Heart right ventricle (tissue), 16 donors: Measurements from ENCODE around the gene BTBD19. TPM values are rescaled to one million over a fixed set of nuclear protein-coding genes. Genes with fewer than 3 reads are reported as not detected.
A peak's percentile ranks its signal among the peaks of the same experiment; 100 is the strongest.

Source experiments
- ATAC-seq, 8 donors: fragments of 200-7000 bp; cut with Tn5 transposase; one replicate each; pipeline ENCODE4 v1.9.1; 2020; ENCODE audit warnings: mild to moderate bottlenecking in 8 of 8, moderate library complexity in 8 of 8, moderate number of reproducible peaks in 1 of 8
- DNase-seq, 2 donors: peaks; one replicate each; pipeline ENCODE4 v3.0.0-alpha.2; 2020
- H3K27ac ChIP-seq, 10 donors: fragments of 200-600 bp; sonication (generic) in 2 of 10; one replicate each; pipeline versions ENCODE4 v1.5.0 to v1.8.0; 2020 to 2022; ENCODE audit warnings: mild to moderate bottlenecking in 3 of 10
- H3K27me3 ChIP-seq, 7 donors: fragments of 200-600 bp; one replicate each; pipeline ENCODE4 v1.8.0; 2021 to 2022; ENCODE audit warnings: mild to moderate bottlenecking in 2 of 7
- H3K36me3 ChIP-seq, 9 donors: fragments of 200-600 bp; sonication (generic) in 1 of 9; one replicate each; pipeline versions ENCODE4 v1.5.0 to v1.8.0; 2020 to 2022; ENCODE audit warnings: mild to moderate bottlenecking in 2 of 9
- H3K4me1 ChIP-seq, 9 donors: fragments of 200-600 bp; sonication (generic) in 1 of 9; one replicate each; pipeline versions ENCODE4 v1.5.0 to v1.8.0; 2020 to 2022; ENCODE audit warnings: mild to moderate bottlenecking in 4 of 9
- H3K4me3 ChIP-seq, 10 donors: fragments of 200-600 bp; sonication (generic) in 2 of 10; one replicate each; pipeline versions ENCODE4 v1.5.0 to v1.8.0; 2020 to 2022; ENCODE audit warnings: mild to moderate bottlenecking in 7 of 10, moderate library complexity in 2 of 10
- H3K9me3 ChIP-seq, 11 donors: fragments of 200-600 bp in 10 of 11; sonication (generic) in 2 of 11; one replicate each; pipeline versions ENCODE4 v1.5.0 to v1.8.0; 2013 to 2022; ENCODE audit warnings: mild to moderate bottlenecking in 2 of 11, control low read depth in 1 of 11, moderate library complexity in 1 of 11
- CTCF ChIP-seq, 9 donors: fragments of 200-600 bp; sonication (generic) in 2 of 9; IDR thresholded peaks; one replicate each; pipeline versions ENCODE4 v1.5.0 to v1.8.0; 2021 to 2022; ENCODE audit warnings: antibody characterized with exemption in 9 of 9, mild to moderate bottlenecking in 5 of 9, moderate library complexity in 1 of 9
- WGBS, 2 donors: extraction: QIAGEN DNeasy Blood & Tissue Kit; methylation state at CpG; one replicate each; pipeline ENCODE4 v1.1.7; 2013; ENCODE audit warnings: inconsistent platforms in 1 of 2; 5-methylcytosine and 5-hydroxymethylcytosine counted together
- intact Hi-C, 10 donors: fragments of 100-400 bp; cut with DNase I; formaldehyde crosslinking; loops; one replicate each; pipeline versions ENCODE4 v1.11.1 to v1.14.2; 2022
- polyA plus RNA-seq, 2 donors: library from polyadenylated mRNA; stranded (reverse); fragments of 200-250 nt; gene quantifications; one replicate each; pipeline ENCODE4 v1.2.3, GENCODE V29; 2013
- total RNA-seq, 10 donors: library from RNA; stranded (reverse); fragmentation: NEBNext Ultra II Directional in 3 of 10; extraction: Animal tissue kit (Norgen Biotek cat#: 25700) in 3 of 10; gene quantifications; one replicate each; pipeline versions ENCODE4 v1.2.1 to v1.2.4, GENCODE V29; 2021 to 2023
- donor health status: Arrhythmogenic right ventricular cardiomyopathy.
- donor health status: ischemic (EF 13 %, LVEDD 7.1; RV severe dilation, severe dysfunction).
- donor health status: healthy with polysubstance abuse.
- donor health status: DM: no; HTN: yes; CAD: no.
- donor health status: DM: no; HTN: no; CAD: no.
- donor health status: ischemic (EF 25% LVEDD 6.9; RV normal size, moderate dysfunction).
- donor health status: ischemic (EF 25% LVEDD 5.7; RV mildly dilated, moderate dysfunction).
- donor health status: healthy.
- donor health status: DM: yes; HTN: yes; CAD: no.
- donor health status: Ischemic cardiomyopathy.
- donor health status: ischemic (EF 35%, LVEDD 5.7; RV mildly dilated, moderate dysfunction).
- donor health status: nonischemic (EF 11% LVEDD 7.7; RV severe dilation, severe dysfunction).
- donor health status: DM: yes; HTN: yes; CAD: no.
- donor health status: PGD.
- donor health status: ischemic (EF 29% LVEDD 5.4; RV normal size, mild dysfunction).
- donor health status: nonischemic (EF 23%, LVEDD 6.1; RV moderate dilation, normal function).

The BTBD19 gene
- total and polyA plus RNA-seq, 12 donors = 1.8 to 12.5 (median 3.2) TPM

GRCh38 chr1:44783697-44784093 lies 24.6 kb upstream of the BTBD19 start:
- DNase-seq = no peak
- peaks cover 0 to 39% (median 29%) of the 10 kb centered on the region in 9 donors for H3K4me1 ChIP-seq
- intact Hi-C loops = loop anchor here in 6 of 10 donors (10.0 kb wide), 3 partner anchors 51 to 521 kb away; no protein-coding TSS in a partner anchor
- peaks cover 0 to 36% (median 8%) of the 10 kb centered on the region in 9 donors for H3K36me3 ChIP-seq
- peak overlapping the region; percentile 12 to 61 (median 58) for H3K4me3 ChIP-seq
- ATAC-seq = no peak
- no peak for TF ChIP-seq CTCF (IDR thresholded peaks at IDR 0.05)
- H3K27ac ChIP-seq = peak overlapping the region in 5 of 10 donors; percentile 35 to 63 (median 39)
- WGBS, 2 donors = 43 to 51% methylated on average over 8 of the region's 8 CpGs
- no peaks in the 10 kb centered on the region for H3K9me3 ChIP-seq
- H3K27me3 ChIP-seq = peaks cover 0 to 7% (median 0%) of the 10 kb centered on the region in 7 donors

- Histone ChIP-seq H3K9me3 (no peaks in the 10 kb centered on the region), H3K4me1 (peaks cover 0 to 34% (median 29%) of the 10 kb centered on the region in 9 donors), H3K27ac (peak overlapping the region in 5 of 10 donors; percentile 35 to 63 (median 39)), H3K36me3 (peaks cover 0 to 29% (median 6%) of the 10 kb centered on the region in 9 donors), H3K4me3 (peak overlapping the region; percentile 12 to 61 (median 58)), H3K27me3 (peaks cover 0 to 7% (median 0%) of the 10 kb centered on the region in 7 donors)
- intact Hi-C loops = loop anchor here in 7 of 10 donors (5.0 to 10.0 kb wide), 6 partner anchors 38 to 520 kb away; no protein-coding TSS in a partner anchor
- 7 to 9% methylated on average over 64 to 71 of the region's 71 CpGs for WGBS, 2 donors
- peak; percentile 2 to 42 (median 18) for ATAC-seq
- peak in 1 of 9 donors; percentile 5 for TF ChIP-seq CTCF (IDR thresholded peaks at IDR 0.05)
- DNase-seq = no peak
Measured at GRCh38 chr1:44784094-44785028, 24.0 kb upstream of the BTBD19 start.

- peaks cover 0 to 34% (median 29%) of the 10 kb centered on the region in 9 donors for H3K4me1 ChIP-seq
- WGBS, 2 donors = 90% methylated on average over 6 of the region's 6 CpGs
- no peaks in the 10 kb centered on the region for H3K9me3 ChIP-seq
- peak overlapping the region in 2 of 10 donors; percentile 59 to 61 for H3K4me3 ChIP-seq
- DNase-seq = no peak
- peaks cover 0 to 7% (median 0%) of the 10 kb centered on the region in 7 donors for H3K27me3 ChIP-seq
- intact Hi-C loops = loop anchor here in 7 of 10 donors (5.0 to 10.0 kb wide), 6 partner anchors 37 to 520 kb away; no protein-coding TSS in a partner anchor
- no peak for ATAC-seq
- no peak overlapping the region for H3K27ac ChIP-seq
- no peak for TF ChIP-seq CTCF (IDR thresholded peaks at IDR 0.05)
- peaks cover 0 to 22% (median under 1%) of the 10 kb centered on the region in 9 donors for H3K36me3 ChIP-seq
Measured at GRCh38 chr1:44785029-44785380, 23.3 kb upstream of the BTBD19 start.

GRCh38 chr1:44785501-44786137 lies 22.7 kb upstream of the BTBD19 start:
- H3K4me3 ChIP-seq = peak overlapping the region in 9 of 10 donors; percentile 27 to 62 (median 54)

More at GRCh38 chr1:44785501-44786137, 22.7 kb upstream of the BTBD19 start:
- Histone ChIP-seq H3K27ac (peak overlapping the region in 8 of 10 donors; percentile 34 to 82 (median 58)), H3K27me3 (peaks cover 0 to 7% (median 0%) of the 10 kb centered on the region in 7 donors), H3K36me3 (peaks cover 0 to 16% (median 0%) of the 10 kb centered on the region in 9 donors), H3K9me3 (no peaks in the 10 kb centered on the region), H3K4me1 (peaks cover 0 to 34% (median 29%) of the 10 kb centered on the region in 9 donors)
- no peak for ATAC-seq
- 33% methylated on average over 11 of the region's 11 CpGs for WGBS, 2 donors
- DNase-seq = no peak
- intact Hi-C loops = loop anchor here in 7 of 10 donors (5.0 to 10.0 kb wide), 6 partner anchors 37 to 519 kb away; no protein-coding TSS in a partner anchor
- TF ChIP-seq CTCF (IDR thresholded peaks at IDR 0.05) = no peak
